Heart left ventricle (tissue), 16 donors: ENCODE results near the gene ERCC6L2. TPM values are rescaled to one million over a fixed set of nuclear protein-coding genes. Genes with fewer than 3 reads are reported as not detected.
A peak's percentile ranks its signal among the peaks of the same experiment; 100 is the strongest.

Source experiments
- ATAC-seq, 4 donors: fragments of 200-7000 bp; cut with Tn5 transposase; one replicate each; pipeline ENCODE4 v1.9.1; 2020 to 2022; ENCODE audit warnings: moderate library complexity in 4 of 4, mild to moderate bottlenecking in 3 of 4, moderate number of reproducible peaks in 1 of 4
- DNase-seq, 5 donors: peaks; one replicate each; pipeline ENCODE4 v3.0.0-alpha.2; 2020
- H3K27ac ChIP-seq, 12 donors: fragments of 200-600 bp; sonication (generic) in 4 of 12; one replicate each; pipeline versions ENCODE4 v1.5.0 to v1.8.0; 2016 to 2022; ENCODE audit warnings: mild to moderate bottlenecking in 2 of 12
- H3K27me3 ChIP-seq, 9 donors: fragments of 200-600 bp; sonication (generic) in 2 of 9; one replicate each; pipeline versions ENCODE4 v1.5.1 to v1.8.0; 2016 to 2022; ENCODE audit warnings: mild to moderate bottlenecking in 3 of 9
- H3K36me3 ChIP-seq, 9 donors: fragments of 200-600 bp; sonication (generic) in 2 of 9; one replicate each; pipeline versions ENCODE4 v1.5.0 to v1.8.0; 2018 to 2022; ENCODE audit warnings: mild to moderate bottlenecking in 2 of 9
- H3K4me1 ChIP-seq, 12 donors: fragments of 200-600 bp; sonication (generic) in 4 of 12; one replicate each; pipeline versions ENCODE4 v1.5.0 to v1.8.0; 2016 to 2022; ENCODE audit warnings: mild to moderate bottlenecking in 3 of 12
- H3K4me3 ChIP-seq, 12 donors: fragments of 200-600 bp; sonication (generic) in 4 of 12; one replicate each; pipeline versions ENCODE4 v1.5.0 to v1.8.0; 2017 to 2022; ENCODE audit warnings: mild to moderate bottlenecking in 9 of 12, moderate library complexity in 4 of 12
- H3K9me3 ChIP-seq, 12 donors: fragments of 200-600 bp; sonication (generic) in 4 of 12; one replicate each; pipeline versions ENCODE4 v1.5.0 to v1.8.0; 2016 to 2022; ENCODE audit warnings: mild to moderate bottlenecking in 1 of 12
- POLR2A ChIP-seq, 2 donors: fragments of 450-650 bp; IDR thresholded peaks; one replicate each; pipeline ENCODE4 v1.6.1; 2017; ENCODE audit warnings: antibody characterized with exemption in 2 of 2, mild to moderate bottlenecking in 2 of 2, moderate library complexity in 2 of 2
- WGBS, 4 donors: extraction: QIAGEN DNeasy Blood & Tissue Kit in 2 of 4; methylation state at CpG; one replicate each; pipeline versions ENCODE4 v1.1.5 to v1.1.7; 2013 to 2018; 5-methylcytosine and 5-hydroxymethylcytosine counted together
- intact Hi-C, 10 donors: fragments of 100-400 bp; cut with DNase I; formaldehyde crosslinking; loops; one replicate each; pipeline versions ENCODE4 v1.11.1 to v1.14.2; 2022
- polyA plus RNA-seq, 2 donors: library from polyadenylated mRNA; stranded (reverse); fragments of 200-250 nt; gene quantifications; one replicate each; pipeline ENCODE4 v1.2.3, GENCODE V29; 2013
- total RNA-seq, 9 donors: library from RNA; depleted of rRNA in 2 of 9; stranded (reverse); fragments of >200 nt in 2 of 9; fragmentation: NEBNext Ultra II Directional in 3 of 9; extraction: Animal tissue kit (Norgen Biotek cat#: 25700) in 3 of 9; gene quantifications; one replicate each; pipeline versions ENCODE4 v1.1.0 to v1.2.4, GENCODE V29; 2016 to 2023
- TF ChIP-seq, protein P1 (sequence below), 12 donors: fragments of 200-600 bp; sonication (generic) in 4 of 12; IDR thresholded peaks; one replicate each; pipeline versions ENCODE4 v1.5.0 to v1.8.0; 2018 to 2022; ENCODE audit warnings: antibody characterized with exemption in 12 of 12, mild to moderate bottlenecking in 5 of 12
- donor health status: ischemic (EF 13 %, LVEDD 7.1; RV severe dilation, severe dysfunction).
- donor health status: healthy with polysubstance abuse.
- donor health status: DM: no; HTN: yes; CAD: no.
- donor health status: DM: no; HTN: no; CAD: no.
- donor health status: ischemic (EF 25% LVEDD 6.9; RV normal size, moderate dysfunction).
- donor health status: ischemic (EF 25% LVEDD 5.7; RV mildly dilated, moderate dysfunction).
- donor health status: healthy.
- donor health status: DM: yes; HTN: yes; CAD: no.
- donor health status: ischemic (EF 35%, LVEDD 5.7; RV mildly dilated, moderate dysfunction).
- donor health status: nonischemic (EF 11% LVEDD 7.7; RV severe dilation, severe dysfunction).
- donor health status: DM: yes; HTN: yes; CAD: no.
- donor health status: PGD.
- donor health status: ischemic (EF 29% LVEDD 5.4; RV normal size, mild dysfunction).
- donor health status: nonischemic (EF 23%, LVEDD 6.1; RV moderate dilation, normal function).

Gene ERCC6L2
- total and polyA plus RNA-seq, 11 donors, result 4.0 to 46.8 (median 27.4) TPM

DNA sequence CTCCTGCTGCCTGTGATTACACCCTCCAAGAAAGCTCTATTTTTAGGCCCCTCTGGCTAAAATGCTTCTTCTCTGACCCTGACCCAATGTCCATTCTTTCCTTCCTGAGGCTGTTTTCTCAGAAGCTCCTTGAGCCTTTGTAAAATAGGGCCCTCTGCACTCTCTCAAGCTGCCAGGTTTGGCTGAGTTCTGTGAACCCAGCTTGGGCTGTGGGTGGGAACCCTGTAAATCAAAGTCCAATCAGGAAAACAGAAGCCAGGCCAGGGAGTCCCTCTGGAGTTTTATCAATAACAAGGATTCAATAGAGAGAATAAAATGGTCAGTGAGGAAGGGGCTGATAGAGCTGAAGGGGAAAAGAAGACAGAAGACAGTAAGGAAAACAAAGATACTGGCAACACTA is 43.7 kb upstream of the ERCC6L2 start:
- H3K27ac ChIP-seq, result peak overlapping the region in 1 of 12 donors; percentile 48
- H3K36me3 ChIP-seq, result no peaks in the 10 kb centered on the region
- no peak for TF ChIP-seq POLR2A (IDR thresholded peaks at IDR 0.05)
- TF ChIP-seq, protein P1, sequence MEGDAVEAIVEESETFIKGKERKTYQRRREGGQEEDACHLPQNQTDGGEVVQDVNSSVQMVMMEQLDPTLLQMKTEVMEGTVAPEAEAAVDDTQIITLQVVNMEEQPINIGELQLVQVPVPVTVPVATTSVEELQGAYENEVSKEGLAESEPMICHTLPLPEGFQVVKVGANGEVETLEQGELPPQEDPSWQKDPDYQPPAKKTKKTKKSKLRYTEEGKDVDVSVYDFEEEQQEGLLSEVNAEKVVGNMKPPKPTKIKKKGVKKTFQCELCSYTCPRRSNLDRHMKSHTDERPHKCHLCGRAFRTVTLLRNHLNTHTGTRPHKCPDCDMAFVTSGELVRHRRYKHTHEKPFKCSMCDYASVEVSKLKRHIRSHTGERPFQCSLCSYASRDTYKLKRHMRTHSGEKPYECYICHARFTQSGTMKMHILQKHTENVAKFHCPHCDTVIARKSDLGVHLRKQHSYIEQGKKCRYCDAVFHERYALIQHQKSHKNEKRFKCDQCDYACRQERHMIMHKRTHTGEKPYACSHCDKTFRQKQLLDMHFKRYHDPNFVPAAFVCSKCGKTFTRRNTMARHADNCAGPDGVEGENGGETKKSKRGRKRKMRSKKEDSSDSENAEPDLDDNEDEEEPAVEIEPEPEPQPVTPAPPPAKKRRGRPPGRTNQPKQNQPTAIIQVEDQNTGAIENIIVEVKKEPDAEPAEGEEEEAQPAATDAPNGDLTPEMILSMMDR (IDR thresholded peaks at IDR 0.05), result no peak
- ATAC-seq (no peak), DNase-seq (no peak)
- no peaks in the 10 kb centered on the region for H3K9me3 ChIP-seq
- intact Hi-C loops, result no loop called here
- no peaks in the 10 kb centered on the region for H3K27me3 ChIP-seq
- H3K4me1 ChIP-seq, result no peaks in the 10 kb centered on the region
- no peak overlapping the region for H3K4me3 ChIP-seq

DNA sequence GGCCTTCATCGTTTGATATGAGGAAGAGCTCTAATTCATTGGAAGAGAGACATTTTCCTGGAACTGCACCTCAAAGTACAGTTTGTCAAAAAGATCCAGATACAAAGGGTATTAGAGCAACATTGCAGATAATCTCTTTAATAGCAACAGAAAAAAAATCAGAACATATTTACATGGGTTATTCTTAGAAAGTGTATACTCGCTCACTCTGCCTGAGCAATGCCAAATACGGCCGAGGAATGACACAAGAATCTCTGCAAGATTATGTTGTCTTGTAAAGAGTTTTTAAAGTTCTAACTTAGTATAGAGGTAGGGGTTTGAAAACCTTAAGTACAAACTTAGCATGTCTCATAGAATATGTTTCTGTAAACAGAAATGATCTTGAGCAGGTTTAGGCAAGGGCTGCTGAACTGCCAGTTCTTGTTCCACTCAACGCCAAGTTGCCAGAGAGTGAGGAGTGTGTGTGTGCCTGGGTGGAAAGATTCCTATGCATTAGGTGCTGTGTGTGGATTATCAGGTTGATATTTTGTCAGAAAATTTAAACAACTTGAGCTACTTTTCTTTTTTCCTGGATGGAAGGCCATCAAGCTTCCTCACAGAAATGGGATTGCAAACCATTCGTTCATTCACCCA is 41.8 kb upstream of the ERCC6L2 start:
- Histone ChIP-seq H3K36me3 (no peaks in the 10 kb centered on the region), H3K27me3 (no peaks in the 10 kb centered on the region), H3K27ac (no peak overlapping the region), H3K9me3 (no peaks in the 10 kb centered on the region), H3K4me3 (no peak overlapping the region), H3K4me1 (no peaks in the 10 kb centered on the region)
- DNase-seq, result no peak
- peak in 2 of 4 donors; percentile 47 to 49 for ATAC-seq
- WGBS, 4 donors, result 55 to 70% (median 63%) methylated on average over 6 of the region's 6 CpGs
- intact Hi-C loops, result no loop called here
- TF ChIP-seq, protein P1 (IDR thresholded peaks at IDR 0.05), result no peak
- no peak for TF ChIP-seq POLR2A (IDR thresholded peaks at IDR 0.05)

DNA sequence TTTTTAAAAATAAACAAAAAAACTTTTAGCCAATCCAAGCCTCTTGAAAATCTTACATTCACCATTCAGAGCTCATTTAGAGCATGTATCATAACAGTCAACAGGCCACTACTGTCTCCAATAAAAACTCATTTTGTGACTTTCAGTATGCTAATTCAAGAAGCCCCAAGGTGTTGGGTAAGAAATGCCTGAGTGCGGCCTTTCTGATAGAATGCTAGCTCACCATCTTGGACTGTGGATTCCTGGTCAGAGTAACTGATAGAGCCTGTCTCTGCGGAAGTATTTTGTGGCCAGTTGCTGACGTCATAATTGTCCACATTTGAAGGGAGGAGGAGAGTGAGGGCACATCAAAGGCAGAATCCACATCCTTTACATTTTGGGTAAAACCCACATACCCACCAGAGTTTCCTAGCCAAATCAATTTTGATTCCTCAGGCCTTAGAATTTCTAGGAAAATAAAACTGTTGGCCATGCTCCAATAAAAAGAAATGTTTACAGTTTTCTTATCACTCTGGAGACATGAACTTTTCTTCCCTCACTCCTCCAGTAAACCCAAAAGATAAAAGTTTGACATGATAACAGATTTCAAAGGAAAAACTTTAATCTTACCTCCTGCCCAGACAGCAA is 41.1 kb upstream of the ERCC6L2 start:
- DNase-seq (no peak), ATAC-seq (no peak)
- no peaks in the 10 kb centered on the region for H3K9me3 ChIP-seq
- H3K27ac ChIP-seq, result no peak overlapping the region
- intact Hi-C loops, result no loop called here
- WGBS, 4 donors, result 72 to 80% (median 75%) methylated on average over 3 of the region's 3 CpGs
- H3K36me3 ChIP-seq, result no peaks in the 10 kb centered on the region
- no peaks in the 10 kb centered on the region for H3K27me3 ChIP-seq
- H3K4me3 ChIP-seq, result no peak overlapping the region
- TF ChIP-seq POLR2A (IDR thresholded peaks at IDR 0.05), result no peak
- TF ChIP-seq, protein P1 (IDR thresholded peaks at IDR 0.05), result no peak
- no peaks in the 10 kb centered on the region for H3K4me1 ChIP-seq

DNA sequence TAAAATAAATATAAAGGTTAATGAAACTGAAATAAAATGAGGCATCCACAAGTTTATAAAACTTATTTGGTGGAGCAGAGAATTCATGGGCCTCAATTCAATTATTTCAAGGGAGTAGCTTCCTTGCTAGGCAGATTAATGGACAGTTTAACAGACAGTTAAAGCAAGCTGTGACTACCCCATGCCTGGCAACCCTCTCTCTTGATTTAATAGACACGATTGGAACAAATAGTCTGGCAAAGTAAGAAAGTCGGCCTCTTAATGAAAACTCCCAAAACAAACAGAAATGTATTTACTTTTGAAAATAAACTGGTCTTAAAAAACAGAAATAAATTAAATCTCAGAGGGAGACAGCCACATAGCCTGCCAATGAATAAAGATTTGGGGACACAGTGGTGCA is 40.1 kb upstream of the ERCC6L2 start:
- Histone ChIP-seq H3K27me3 (no peaks in the 10 kb centered on the region), H3K4me1 (peaks cover 0 to 4% (median 0%) of the 10 kb centered on the region in 12 donors), H3K27ac (no peak overlapping the region), H3K4me3 (no peak overlapping the region), H3K36me3 (no peaks in the 10 kb centered on the region), H3K9me3 (no peaks in the 10 kb centered on the region)
- intact Hi-C loops, result no loop called here
- 77 to 89% (median 82%) methylated on average over 2 of the region's 2 CpGs for WGBS, 4 donors
- DNase-seq (no peak), ATAC-seq (no peak)
- no peak for TF ChIP-seq POLR2A (IDR thresholded peaks at IDR 0.05)
- TF ChIP-seq, protein P1 (IDR thresholded peaks at IDR 0.05), result no peak
